SK-N-SH (cell line): ENCODE results near the gene MED26. TPM values are rescaled to one million over a fixed set of nuclear protein-coding genes. Genes with fewer than 3 reads are reported as not detected.

Experiments used
- CTCF ChIA-PET: fragments of 300-600, 350-600 bp; formaldehyde crosslinking; extraction: SDS; loops from one replicate; lab custom pipeline; 2021; lab: Yijun Ruan, JAX
- POLR2A ChIA-PET: fragments of 350-600 bp; sonication (Branson Sonifier 250); formaldehyde crosslinking; extraction: SDS; loops from one replicate; lab custom pipeline; 2020; ENCODE audit warnings: antibody characterized with exemption, inconsistent platforms; lab: Yijun Ruan, JAX
- DNase-seq: peaks from one replicate; pipeline ENCODE4 v3.0.0; 2012
- H2AFZ ChIP-seq: fragments of 200-600 bp; sonication (generic); 2 replicates; pipeline ENCODE4 v1.8.1; 2016; ENCODE audit warnings: antibody characterized with exemption, mild to moderate bottlenecking, low read depth
- H3F3A ChIP-seq: fragments of 200-600 bp; sonication (generic); replicated peaks from 2 replicates; pipeline ENCODE3; 2016; ENCODE audit warnings: antibody characterized with exemption, mild to moderate bottlenecking; ENCODE audit not compliant: insufficient read depth
- H3K27ac ChIP-seq, 2 experiments: fragments of 200-500 bp in 1 of 2; fragments of 200-600 bp in 1 of 2; sonication (Bioruptor generic) in 1 of 2; sonication (generic), shearing (Covaris generic) in 1 of 2; 2 replicates each; pipeline versions ENCODE4 v1.5.1 to v1.6.1; 2014 to 2016; ENCODE audit warnings: low read depth in 2 of 2, inconsistent platforms in 1 of 2, low read length in 1 of 2, mild to moderate bottlenecking in 1 of 2, mixed read lengths in 1 of 2
- H3K27me3 ChIP-seq: fragments of 200-600 bp; sonication (generic), shearing (Covaris generic); 2 replicates; pipeline ENCODE4 v1.6.1; 2016; ENCODE audit warnings: mixed run types; ENCODE audit not compliant: insufficient read depth
- H3K36me3 ChIP-seq, 2 experiments: fragments of 200-500 bp in 1 of 2; fragments of 200-600 bp in 1 of 2; sonication (Bioruptor generic) in 1 of 2; sonication (generic) in 1 of 2; replicated peaks in 1 of 2; 2 replicates each; pipeline versions ENCODE3 to v1.5.1; 2014 to 2016; ENCODE audit warnings: low read length in 1 of 2, mild to moderate bottlenecking in 1 of 2; ENCODE audit not compliant: insufficient read depth in 2 of 2, control insufficient read depth in 1 of 2
- H3K4me1 ChIP-seq, 2 experiments: fragments of 200-500 bp in 1 of 2; fragments of 200-600 bp in 1 of 2; sonication (Bioruptor generic) in 1 of 2; sonication (generic), shearing (Covaris generic) in 1 of 2; 2 replicates each; pipeline versions ENCODE4 v1.5.1 to v1.6.1; 2014 to 2016; ENCODE audit warnings: low read depth in 1 of 2, low read length in 1 of 2, mixed run types in 1 of 2; ENCODE audit not compliant: insufficient read depth in 2 of 2, control insufficient read depth in 1 of 2
- H3K4me2 ChIP-seq: fragments of 200-600 bp; sonication (generic), shearing (Covaris generic); 2 replicates; pipeline ENCODE4 v1.6.1; 2017; ENCODE audit warnings: mixed run types
- H3K4me3 ChIP-seq, 2 experiments: fragments of 200-500 bp in 1 of 2; fragments of 200-600 bp in 1 of 2; sonication (Bioruptor generic) in 1 of 2; sonication (generic), shearing (Covaris generic) in 1 of 2; 2 replicates each; pipeline versions ENCODE4 v1.5.1 to v1.8.1; 2014 to 2016; ENCODE audit warnings: low read depth in 2 of 2, inconsistent platforms in 1 of 2, low read length in 1 of 2, mild to moderate bottlenecking in 1 of 2, mixed read lengths in 1 of 2, moderate library complexity in 1 of 2
- H3K79me2 ChIP-seq: fragments of 200-600 bp; sonication (generic); 2 replicates; pipeline ENCODE4 v1.8.1; 2017; ENCODE audit warnings: mild to moderate bottlenecking; ENCODE audit not compliant: insufficient read depth
- H3K9ac ChIP-seq: fragments of 200-600 bp; sonication (generic); 2 replicates; pipeline ENCODE4 v1.6.1; 2017; ENCODE audit warnings: mixed run types
- H3K9me2 ChIP-seq: fragments of 200-600 bp; sonication (generic); 2 replicates; pipeline ENCODE4 v1.6.1; 2017; ENCODE audit warnings: mixed run types
- H3K9me3 ChIP-seq: fragments of 200-600 bp; sonication (generic); 2 replicates; pipeline ENCODE4 v1.6.1; 2017; ENCODE audit warnings: mixed run types, mild to moderate bottlenecking, moderate library complexity
- H4K20me1 ChIP-seq: fragments of 200-600 bp; sonication (generic); 2 replicates; pipeline ENCODE4 v1.6.1; 2017; ENCODE audit warnings: mild to moderate bottlenecking, mixed run types; ENCODE audit not compliant: insufficient read depth
- EP300 ChIP-seq, 2 experiments: IDR thresholded peaks; 2 replicates each; pipeline versions ENCODE4 v1.4.0 to v1.6.1; 2012; ENCODE audit warnings: borderline replicate concordance in 1 of 2, low read depth in 1 of 2, low read length in 1 of 2
- FOSL2 ChIP-seq: IDR thresholded peaks from 2 replicates; pipeline ENCODE4 v1.4.0; 2012; ENCODE audit warnings: low read depth, mild to moderate bottlenecking, moderate library complexity, borderline replicate concordance
- FOXJ3 ChIP-seq: sonication (generic); formaldehyde crosslinking; IDR thresholded peaks from 2 replicates; pipeline ENCODE4 v1.5.1; 2020; ENCODE audit warnings: mild to moderate bottlenecking, missing genetic modification reagents
- GATA2 ChIP-seq: sonication (generic); formaldehyde crosslinking; IDR thresholded peaks from 2 replicates; pipeline ENCODE4 v1.5.0; 2020; ENCODE audit warnings: mild to moderate bottlenecking, missing genetic modification reagents
- JUND ChIP-seq: IDR thresholded peaks from 2 replicates; pipeline ENCODE4 v1.4.0; 2012
- MEF2A ChIP-seq: IDR thresholded peaks from 2 replicates; pipeline ENCODE4 v1.4.0; 2012; ENCODE audit warnings: low read depth, borderline replicate concordance
- RXRA ChIP-seq: IDR thresholded peaks from 2 replicates; pipeline ENCODE4 v1.4.0; 2012; ENCODE audit warnings: low read depth, mild to moderate bottlenecking, borderline replicate concordance
- TAF1 ChIP-seq: IDR thresholded peaks from 2 replicates; pipeline ENCODE4 v1.6.1; 2012; ENCODE audit warnings: low read depth, mild to moderate bottlenecking, low read length, moderate library complexity, borderline replicate concordance
- TEAD4 ChIP-seq: IDR thresholded peaks from 2 replicates; pipeline ENCODE4 v1.4.0; 2012; ENCODE audit warnings: mild to moderate bottlenecking, borderline replicate concordance; ENCODE audit not compliant: insufficient read depth
- YY1 ChIP-seq: IDR thresholded peaks from 2 replicates; pipeline ENCODE4 v1.4.0; 2012; ENCODE audit warnings: low read depth, mild to moderate bottlenecking
- WGBS: methylation state at CpG from one replicate; pipeline ENCODE4 v1.1.6; 2017; ENCODE audit warnings: low lambda C conversion rate; 5-methylcytosine and 5-hydroxymethylcytosine counted together
- polyA plus RNA-seq, 3 experiments: library from polyadenylated mRNA; depleted of rRNA; stranded (reverse); fragments of >200 nt; gene quantifications; 2 replicates each; pipeline ENCODE4 v1.2.3, GENCODE V29; 2012
- TF ChIP-seq, protein P1 (sequence below): fragments of 150-350 bp; IDR thresholded peaks from 2 replicates; pipeline ENCODE4 v1.6.1; 2016; ENCODE audit warnings: mild to moderate bottlenecking, low read depth, low read length
- TF ChIP-seq, protein P2 (sequence below): IDR thresholded peaks from 2 replicates; pipeline ENCODE4 v1.6.1; 2012; ENCODE audit warnings: mild to moderate bottlenecking, low read depth, low read length, moderate library complexity
- TF ChIP-seq, protein P3 (sequence below): fragments of 200-600 bp; sonication (generic); IDR thresholded peaks from 2 replicates; pipeline ENCODE4 v1.6.1; 2017; ENCODE audit warnings: antibody characterized with exemption, mild to moderate bottlenecking, moderate library complexity

The MED26 gene
- polyA plus RNA-seq, 1 of the 3 experiments (the other 2 are of a cell fraction): 3.5 TPM

DNA sequence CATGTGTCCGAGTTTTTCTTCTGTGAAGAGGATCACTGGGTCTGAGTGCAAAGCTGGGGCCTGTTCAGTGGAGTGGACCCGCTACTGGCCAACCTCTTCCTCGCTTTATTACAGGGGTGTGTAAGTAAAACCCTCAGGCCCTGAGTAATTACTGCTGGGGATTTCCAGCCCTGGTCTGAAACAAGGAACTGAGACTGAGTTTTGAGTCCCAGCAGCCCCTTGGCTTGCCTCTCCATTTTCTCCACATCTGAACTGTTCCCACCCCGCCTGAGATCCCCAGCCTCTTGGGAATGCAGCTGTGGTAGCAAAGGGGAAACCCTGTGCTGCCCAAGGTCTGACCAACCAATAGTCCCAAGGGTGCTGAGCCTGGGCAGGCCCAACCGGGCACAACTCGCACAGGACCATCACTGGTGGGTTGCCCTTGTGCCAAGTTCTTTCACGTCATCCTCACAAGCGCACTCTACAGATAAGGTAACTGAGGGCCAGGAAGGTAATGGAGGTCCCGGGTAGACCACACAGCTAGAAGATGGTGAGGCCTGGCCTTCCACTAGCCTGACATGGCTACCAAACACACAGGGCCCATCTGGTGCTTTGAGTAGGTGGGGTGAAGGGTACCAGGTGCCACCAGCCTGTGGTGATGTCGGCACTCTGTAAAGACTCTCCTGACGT lies 42.1 kb downstream of the MED26 start:
- peaks cover 8% of the 10 kb centered on the region for H3F3A ChIP-seq
- H3K4me2 ChIP-seq: no peak overlapping the region
- CTCF ChIA-PET: no interaction called here
- DNase-seq: no peak
- TF ChIP-seq JUND (no peak), RXRA (no peak), MEF2A (no peak), YY1 (no peak), FOXJ3 (CRISPR knock-in tag) (no peak), EP300 (IDR thresholded peaks at IDR 0.05; ENCODE audit: borderline replicate concordance in 1 of 2, low read depth in 1 of 2, low read length in 1 of 2) (no peak), GATA2 (CRISPR knock-in tag) (no peak), TAF1 (no peak), TEAD4 (no peak), FOSL2 (no peak)
- TF ChIP-seq, protein P1, sequence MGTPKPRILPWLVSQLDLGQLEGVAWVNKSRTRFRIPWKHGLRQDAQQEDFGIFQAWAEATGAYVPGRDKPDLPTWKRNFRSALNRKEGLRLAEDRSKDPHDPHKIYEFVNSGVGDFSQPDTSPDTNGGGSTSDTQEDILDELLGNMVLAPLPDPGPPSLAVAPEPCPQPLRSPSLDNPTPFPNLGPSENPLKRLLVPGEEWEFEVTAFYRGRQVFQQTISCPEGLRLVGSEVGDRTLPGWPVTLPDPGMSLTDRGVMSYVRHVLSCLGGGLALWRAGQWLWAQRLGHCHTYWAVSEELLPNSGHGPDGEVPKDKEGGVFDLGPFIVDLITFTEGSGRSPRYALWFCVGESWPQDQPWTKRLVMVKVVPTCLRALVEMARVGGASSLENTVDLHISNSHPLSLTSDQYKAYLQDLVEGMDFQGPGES: no peak
- TF ChIP-seq, protein P2, sequence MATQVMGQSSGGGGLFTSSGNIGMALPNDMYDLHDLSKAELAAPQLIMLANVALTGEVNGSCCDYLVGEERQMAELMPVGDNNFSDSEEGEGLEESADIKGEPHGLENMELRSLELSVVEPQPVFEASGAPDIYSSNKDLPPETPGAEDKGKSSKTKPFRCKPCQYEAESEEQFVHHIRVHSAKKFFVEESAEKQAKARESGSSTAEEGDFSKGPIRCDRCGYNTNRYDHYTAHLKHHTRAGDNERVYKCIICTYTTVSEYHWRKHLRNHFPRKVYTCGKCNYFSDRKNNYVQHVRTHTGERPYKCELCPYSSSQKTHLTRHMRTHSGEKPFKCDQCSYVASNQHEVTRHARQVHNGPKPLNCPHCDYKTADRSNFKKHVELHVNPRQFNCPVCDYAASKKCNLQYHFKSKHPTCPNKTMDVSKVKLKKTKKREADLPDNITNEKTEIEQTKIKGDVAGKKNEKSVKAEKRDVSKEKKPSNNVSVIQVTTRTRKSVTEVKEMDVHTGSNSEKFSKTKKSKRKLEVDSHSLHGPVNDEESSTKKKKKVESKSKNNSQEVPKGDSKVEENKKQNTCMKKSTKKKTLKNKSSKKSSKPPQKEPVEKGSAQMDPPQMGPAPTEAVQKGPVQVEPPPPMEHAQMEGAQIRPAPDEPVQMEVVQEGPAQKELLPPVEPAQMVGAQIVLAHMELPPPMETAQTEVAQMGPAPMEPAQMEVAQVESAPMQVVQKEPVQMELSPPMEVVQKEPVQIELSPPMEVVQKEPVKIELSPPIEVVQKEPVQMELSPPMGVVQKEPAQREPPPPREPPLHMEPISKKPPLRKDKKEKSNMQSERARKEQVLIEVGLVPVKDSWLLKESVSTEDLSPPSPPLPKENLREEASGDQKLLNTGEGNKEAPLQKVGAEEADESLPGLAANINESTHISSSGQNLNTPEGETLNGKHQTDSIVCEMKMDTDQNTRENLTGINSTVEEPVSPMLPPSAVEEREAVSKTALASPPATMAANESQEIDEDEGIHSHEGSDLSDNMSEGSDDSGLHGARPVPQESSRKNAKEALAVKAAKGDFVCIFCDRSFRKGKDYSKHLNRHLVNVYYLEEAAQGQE: no peak
- TF ChIP-seq, protein P3, sequence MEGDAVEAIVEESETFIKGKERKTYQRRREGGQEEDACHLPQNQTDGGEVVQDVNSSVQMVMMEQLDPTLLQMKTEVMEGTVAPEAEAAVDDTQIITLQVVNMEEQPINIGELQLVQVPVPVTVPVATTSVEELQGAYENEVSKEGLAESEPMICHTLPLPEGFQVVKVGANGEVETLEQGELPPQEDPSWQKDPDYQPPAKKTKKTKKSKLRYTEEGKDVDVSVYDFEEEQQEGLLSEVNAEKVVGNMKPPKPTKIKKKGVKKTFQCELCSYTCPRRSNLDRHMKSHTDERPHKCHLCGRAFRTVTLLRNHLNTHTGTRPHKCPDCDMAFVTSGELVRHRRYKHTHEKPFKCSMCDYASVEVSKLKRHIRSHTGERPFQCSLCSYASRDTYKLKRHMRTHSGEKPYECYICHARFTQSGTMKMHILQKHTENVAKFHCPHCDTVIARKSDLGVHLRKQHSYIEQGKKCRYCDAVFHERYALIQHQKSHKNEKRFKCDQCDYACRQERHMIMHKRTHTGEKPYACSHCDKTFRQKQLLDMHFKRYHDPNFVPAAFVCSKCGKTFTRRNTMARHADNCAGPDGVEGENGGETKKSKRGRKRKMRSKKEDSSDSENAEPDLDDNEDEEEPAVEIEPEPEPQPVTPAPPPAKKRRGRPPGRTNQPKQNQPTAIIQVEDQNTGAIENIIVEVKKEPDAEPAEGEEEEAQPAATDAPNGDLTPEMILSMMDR: no peak
- H3K36me3 ChIP-seq: no peaks in the 10 kb centered on the region
- 95% methylated on average over 9 of the region's 11 CpGs for WGBS
- H3K27me3 ChIP-seq: no peaks in the 10 kb centered on the region
- POLR2A ChIA-PET: no interaction called here
- H4K20me1 ChIP-seq: peaks cover 97% of the 10 kb centered on the region
- H3K4me3 ChIP-seq: no peak overlapping the region
- no peak overlapping the region for H2AFZ ChIP-seq
- peaks cover 50 to 90% of the 10 kb centered on the region in 2 experiments for H3K4me1 ChIP-seq
- no peaks in the 10 kb centered on the region for H3K9me3 ChIP-seq
- peaks cover 99% of the 10 kb centered on the region for H3K79me2 ChIP-seq
- H3K9ac ChIP-seq: no peak overlapping the region
- no peaks in the 10 kb centered on the region for H3K9me2 ChIP-seq
- H3K27ac ChIP-seq: no peak overlapping the region; a peak in 2 of 4 replicates
